ENCODE measurements around the gene RNU5B-1. TPM values are rescaled to one million over a fixed set of nuclear protein-coding genes. Genes with fewer than 3 reads are reported as not detected.

Gene RNU5B-1
- total RNA-seq, 3 donors from 2014 or later (not counting 1 experiment from before 2014, with no cell fraction given) = 15.0 TPM; not detected in 2

GRCh38 chr15:65336493-65337435 lies 32.3 kb downstream of the RNU5B-1 start:
- no peak overlapping the region for H3K4me3 Mint-ChIP-seq

GRCh38 chr15:65337436-65338070 lies 33.1 kb downstream of the RNU5B-1 start:
- no peaks in the 10 kb centered on the region for H3K9me3 Mint-ChIP-seq

More at GRCh38 chr15:65336493-65337435, 32.3 kb downstream of the RNU5B-1 start:
- Histone ChIP-seq H3K4me3 (ENCODE audit: low read length) (no peak overlapping the region), H3K27ac (ENCODE audit: low read length) (no peak overlapping the region), H3K36me3 (ENCODE audit: control insufficient read depth, insufficient read depth, low read length) (no peaks in the 10 kb centered on the region), H3K4me1 (ENCODE audit: control insufficient read depth, insufficient read depth, low read length) (no peaks in the 10 kb centered on the region), H3K27me3 (ENCODE audit: control insufficient read depth, insufficient read depth, low read length) (no peaks in the 10 kb centered on the region), H3K9me3 (ENCODE audit: control insufficient read depth, insufficient read depth, low read length) (no peaks in the 10 kb centered on the region)
- H3K4me1 Mint-ChIP-seq = peaks cover 5% of the 10 kb centered on the region in 2 donors
- H3K27me3 Mint-ChIP-seq (ENCODE audit: low read depth in 2 of 2) = peaks cover 6 to 9% of the 10 kb centered on the region in 2 donors
- DNase-seq (no peak), ATAC-seq (no peak)
- no peaks in the 10 kb centered on the region for H3K36me3 Mint-ChIP-seq
- no peaks in the 10 kb centered on the region for H3K9me3 Mint-ChIP-seq
- intact Hi-C loops (cut with micrococcal nuclease) = no loop called here
- H3K27ac Mint-ChIP-seq = no peak overlapping the region
- 73% methylated on average over 21 of the region's 21 CpGs for WGBS (ENCODE audit: insufficient coverage)
- TF ChIP-seq CTCF (IDR thresholded peaks at IDR 0.05) = no peak

GRCh38 chr15:65338366-65338765 lies 33.9 kb downstream of the RNU5B-1 start:
- WGBS (ENCODE audit: insufficient coverage) = 73% methylated on average over 2 of the region's 3 CpGs
- Histone ChIP-seq H3K27me3 (ENCODE audit: control insufficient read depth, insufficient read depth, low read length) (no peaks in the 10 kb centered on the region), H3K27ac (ENCODE audit: low read length) (no peak overlapping the region), H3K4me1 (ENCODE audit: control insufficient read depth, insufficient read depth, low read length) (no peaks in the 10 kb centered on the region), H3K4me3 (ENCODE audit: low read length) (no peak overlapping the region), H3K36me3 (ENCODE audit: control insufficient read depth, insufficient read depth, low read length) (no peaks in the 10 kb centered on the region), H3K9me3 (ENCODE audit: control insufficient read depth, insufficient read depth, low read length) (no peaks in the 10 kb centered on the region)
- Mint-ChIP-seq H3K9me3 (no peaks in the 10 kb centered on the region), H3K27ac (no peak overlapping the region), H3K4me1 (peaks cover 5% of the 10 kb centered on the region in 2 donors), H3K36me3 (no peaks in the 10 kb centered on the region), H3K27me3 (ENCODE audit: low read depth in 2 of 2) (peaks cover 6 to 14% of the 10 kb centered on the region in 2 donors), H3K4me3 (no peak overlapping the region)
- intact Hi-C loops (cut with micrococcal nuclease) = no loop called here
- TF ChIP-seq CTCF (IDR thresholded peaks at IDR 0.05) = no peak
- DNase-seq = no peak
- no peak for ATAC-seq

More at GRCh38 chr15:65337436-65338070, 33.1 kb downstream of the RNU5B-1 start:
- WGBS (ENCODE audit: insufficient coverage) = 87% methylated on average over 5 of the region's 6 CpGs
- no peaks in the 10 kb centered on the region for H3K36me3 ChIP-seq (ENCODE audit: control insufficient read depth, insufficient read depth, low read length)
- no peak for ATAC-seq
- intact Hi-C loops (cut with micrococcal nuclease) = no loop called here
- H3K27ac ChIP-seq (ENCODE audit: low read length) = no peak overlapping the region
- H3K4me3 ChIP-seq (ENCODE audit: low read length) = no peak overlapping the region
- no peaks in the 10 kb centered on the region for H3K27me3 ChIP-seq (ENCODE audit: control insufficient read depth, insufficient read depth, low read length)
- Mint-ChIP-seq H3K27me3 (ENCODE audit: low read depth in 2 of 2) (peaks cover 6 to 11% of the 10 kb centered on the region in 2 donors), H3K4me1 (peaks cover 5% of the 10 kb centered on the region in 2 donors), H3K4me3 (no peak overlapping the region), H3K27ac (no peak overlapping the region), H3K36me3 (no peaks in the 10 kb centered on the region)
- H3K9me3 ChIP-seq (ENCODE audit: control insufficient read depth, insufficient read depth, low read length) = no peaks in the 10 kb centered on the region
- no peak for DNase-seq
- H3K4me1 ChIP-seq (ENCODE audit: control insufficient read depth, insufficient read depth, low read length) = no peaks in the 10 kb centered on the region
- TF ChIP-seq CTCF (IDR thresholded peaks at IDR 0.05) = no peak
